GM10847 (cell line): ENCODE data around the gene TJP1.

Experiments used
- POLR2A ChIP-seq: IDR thresholded peaks from 2 replicates; pipeline ENCODE4 v1.6.1; 2011; ENCODE audit not compliant: insufficient read length; ENCODE audit errors: extremely low read depth

The TJP1 gene

GRCh38 chr15:29675791-29676301, 146.4 kb downstream of the TJP1 start:
- no peak for TF ChIP-seq POLR2A

DNA sequence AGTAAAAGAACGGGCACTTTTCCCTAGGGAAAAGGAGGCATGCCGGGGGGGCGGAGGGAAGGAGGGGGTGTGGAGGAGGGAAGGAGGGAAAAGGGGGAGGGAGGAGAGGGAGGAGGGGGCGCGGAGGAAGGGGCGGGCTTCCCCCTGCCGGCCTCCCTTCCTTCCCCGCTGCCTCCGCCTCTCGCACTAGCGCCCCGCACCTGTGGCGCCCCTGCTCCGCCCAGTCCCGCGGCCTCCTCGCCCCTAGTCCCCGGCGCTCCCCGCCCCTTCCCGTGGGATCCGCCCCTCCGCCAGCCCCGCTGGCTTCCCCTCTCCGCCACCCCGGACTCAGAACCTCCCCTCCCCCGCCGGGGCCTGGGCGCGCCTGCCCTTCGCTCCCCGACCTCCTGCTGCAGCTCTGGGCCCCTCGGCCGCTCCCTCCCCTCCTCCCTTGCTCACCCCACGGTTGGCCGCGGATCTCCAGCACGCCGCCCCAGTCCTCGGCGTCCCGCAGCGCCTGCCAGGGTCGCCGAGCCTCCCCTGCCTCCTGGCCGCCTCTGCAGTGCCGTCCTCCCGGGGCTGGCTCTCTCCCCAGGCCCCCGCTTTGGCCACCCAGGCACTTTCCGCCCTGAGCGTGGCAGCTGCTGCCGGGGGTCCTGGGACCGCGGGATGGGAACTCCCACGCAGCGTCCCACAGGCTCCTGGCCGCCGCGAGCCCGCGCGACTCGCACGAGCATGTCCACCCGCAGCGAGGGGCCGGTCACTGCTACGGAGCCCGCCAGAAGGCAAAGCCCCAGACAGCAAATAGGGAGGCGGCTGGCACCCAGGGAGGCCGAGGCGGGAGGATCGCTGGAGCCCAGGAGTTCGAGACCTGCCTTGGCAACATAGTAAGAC, 147.4 kb downstream of the TJP1 start:
- no peak for TF ChIP-seq POLR2A

- no peak for TF ChIP-seq POLR2A
These were observed 149.1 kb downstream of the TJP1 start for GRCh38 chr15:29672923-29673809.

DNA sequence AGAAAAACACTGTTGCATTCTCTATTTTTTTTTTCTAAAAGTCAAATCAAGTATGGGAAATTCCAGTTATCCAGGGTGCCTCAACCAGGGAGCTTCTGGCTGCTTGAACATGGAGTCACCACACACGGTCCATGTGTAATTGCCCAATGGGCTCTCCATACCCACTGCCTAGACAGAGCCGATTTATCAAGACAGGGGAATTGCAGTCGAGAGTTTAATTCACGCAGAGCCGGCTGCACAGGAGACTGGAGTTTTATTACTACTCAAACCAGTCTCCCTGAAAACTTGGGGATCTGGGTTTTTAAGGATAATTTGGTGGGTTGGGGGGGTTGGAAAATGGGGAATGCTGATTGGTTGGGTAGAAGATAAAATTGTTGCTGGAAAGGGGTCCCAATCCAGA, 149.8 kb downstream of the TJP1 start:
- no peak for TF ChIP-seq POLR2A

DNA sequence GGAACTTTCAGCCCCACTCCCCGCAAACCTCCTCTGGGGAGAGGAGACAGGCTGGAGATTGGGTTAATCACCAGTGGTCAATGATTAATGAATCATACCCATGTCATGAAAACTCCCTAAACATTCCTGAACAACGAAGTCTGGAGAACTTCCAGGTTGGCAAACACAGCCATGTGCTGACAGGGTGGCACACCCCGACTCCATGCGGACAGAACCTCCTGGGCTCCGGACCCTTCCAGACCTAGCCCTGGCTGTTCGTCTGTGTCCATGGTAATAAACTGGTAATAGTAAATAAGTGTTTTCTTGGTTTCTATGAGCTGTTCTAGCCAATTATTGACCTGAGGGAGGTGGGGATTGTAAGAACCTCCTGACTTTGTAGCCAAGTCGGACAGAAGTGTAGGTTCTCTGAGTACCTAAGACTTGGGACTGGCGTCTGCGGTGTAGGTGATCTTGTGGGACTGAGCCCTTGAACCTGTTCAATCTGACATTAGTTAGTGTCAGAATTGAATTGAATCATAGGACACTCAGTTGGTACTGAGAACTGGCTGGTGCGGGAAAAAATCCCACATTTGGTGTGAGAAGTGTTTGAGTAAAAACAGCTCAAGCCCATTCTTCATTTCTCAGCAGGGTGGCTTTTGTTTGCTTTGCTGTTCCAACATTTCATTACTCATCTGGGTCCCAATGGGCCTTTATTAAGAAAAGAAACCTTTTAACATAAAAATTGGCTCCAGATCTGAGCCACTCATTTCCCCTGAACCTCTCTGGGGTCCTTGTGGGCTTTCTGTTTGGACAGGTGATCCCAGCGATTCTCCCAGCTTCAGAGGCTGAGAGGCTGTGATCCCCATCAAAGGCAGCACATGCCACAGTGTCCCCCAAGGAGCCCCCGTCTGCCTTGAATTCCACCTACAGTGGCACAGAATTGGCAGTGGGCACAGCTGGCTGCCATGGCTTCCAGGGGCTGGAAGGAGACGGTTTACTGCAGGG, 151.0 kb downstream of the TJP1 start:
- TF ChIP-seq POLR2A: no peak

DNA sequence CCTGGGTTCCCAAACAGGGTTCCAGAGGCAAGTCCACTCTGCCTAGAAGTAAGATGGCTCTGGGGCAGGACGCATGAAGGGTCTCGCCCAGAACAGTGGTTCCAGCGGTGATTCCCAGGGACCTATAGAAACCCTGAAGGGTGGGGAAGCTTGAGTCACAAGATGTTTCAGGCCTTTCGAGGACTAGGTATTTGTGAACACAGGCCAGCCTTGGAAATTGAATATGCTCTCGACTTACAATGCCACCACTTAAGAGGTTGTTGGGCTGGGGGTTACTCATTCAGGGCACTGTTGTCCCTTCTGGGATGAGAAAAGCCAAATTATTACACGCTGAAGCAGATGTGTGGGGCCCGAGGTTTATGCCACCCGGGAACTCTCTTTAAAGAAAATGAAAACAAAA, 152.0 kb downstream of the TJP1 start:
- TF ChIP-seq POLR2A: no peak

DNA sequence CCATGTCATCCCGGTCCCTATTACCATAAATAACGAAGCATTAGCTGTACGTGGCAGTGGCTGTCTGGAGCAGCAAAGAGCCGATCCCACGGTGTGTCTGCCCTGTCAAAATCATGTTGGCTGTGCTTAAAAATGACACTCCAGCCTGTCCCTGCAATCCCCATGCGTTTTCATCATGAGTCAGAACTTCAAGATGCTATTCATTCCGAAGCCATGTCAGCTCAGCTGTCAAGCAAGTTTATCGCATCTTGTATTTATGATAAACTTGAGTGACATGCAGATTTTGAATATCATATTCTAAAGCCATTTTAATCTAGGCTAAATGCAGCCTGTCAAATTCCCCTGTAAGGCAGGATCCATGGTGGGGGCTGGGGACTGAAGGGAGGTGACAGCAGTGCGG, 152.4 kb downstream of the TJP1 start:
- TF ChIP-seq POLR2A: no peak

GRCh38 chr15:29668120-29668602, 154.1 kb downstream of the TJP1 start:
- TF ChIP-seq POLR2A: no peak

GRCh38 chr15:29666241-29666640, 156.0 kb downstream of the TJP1 start:
- no peak for TF ChIP-seq POLR2A

- TF ChIP-seq POLR2A: no peak
These were observed 156.7 kb downstream of the TJP1 start for GRCh38 chr15:29665444-29666003.

DNA sequence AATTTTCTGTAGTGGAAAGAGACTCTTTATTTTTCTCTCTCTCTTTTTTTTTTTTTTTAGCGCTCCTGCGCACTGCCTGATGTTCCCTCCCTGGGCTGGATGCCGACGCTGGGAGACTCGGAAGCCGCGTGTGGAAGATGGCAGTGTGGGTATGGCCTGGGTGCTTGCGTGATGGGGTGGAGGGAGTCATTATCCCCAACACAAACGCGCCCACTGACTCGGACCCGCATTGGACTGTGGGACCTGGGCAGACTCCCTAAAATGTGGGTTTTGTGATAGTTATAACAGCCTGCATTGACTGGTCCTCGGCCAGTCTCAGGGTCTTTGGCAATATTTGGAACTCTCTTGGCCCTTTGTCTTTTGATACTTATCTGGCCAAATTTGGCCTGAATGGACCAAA, 157.9 kb downstream of the TJP1 start:
- TF ChIP-seq POLR2A: no peak

DNA sequence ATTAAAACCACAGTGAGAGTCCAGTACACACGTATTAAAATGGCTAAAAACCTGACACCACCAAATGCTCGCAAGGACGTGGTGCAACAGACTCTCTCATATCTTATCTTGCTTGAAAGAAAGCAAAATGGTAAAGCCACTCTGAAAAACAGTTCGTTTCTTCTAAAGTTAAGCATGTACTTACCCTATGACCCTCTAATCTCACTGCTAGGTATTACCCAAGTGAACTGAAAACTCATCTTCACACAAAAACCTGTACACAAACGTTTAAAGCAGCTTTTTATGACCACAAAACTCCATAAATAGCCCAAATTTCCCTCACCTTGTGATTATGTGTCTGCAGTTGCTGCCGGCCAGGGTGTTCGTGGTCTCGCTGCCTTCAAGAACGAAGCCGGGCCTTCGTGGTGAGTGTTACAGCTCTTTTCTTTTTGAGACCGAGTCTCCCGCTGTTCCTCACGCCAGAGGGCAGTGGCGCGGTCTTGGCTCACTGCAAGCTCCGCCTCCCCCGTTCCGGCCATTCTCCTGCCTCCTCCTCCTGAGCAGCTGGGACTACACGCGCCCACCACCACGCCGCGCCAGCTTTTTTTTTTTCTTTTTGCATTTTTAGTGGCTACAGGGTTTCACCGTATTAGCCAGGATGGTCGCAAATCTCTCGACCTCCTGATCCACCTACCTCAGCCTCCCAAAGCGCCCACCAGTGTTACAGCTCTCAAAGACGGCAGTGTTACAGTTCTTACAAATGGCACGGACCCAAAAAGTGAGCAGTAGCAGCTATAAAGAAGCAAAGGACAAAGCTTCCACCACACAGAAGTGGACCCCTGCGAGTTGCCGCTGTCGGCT, 165.4 kb downstream of the TJP1 start:
- TF ChIP-seq POLR2A: no peak

GRCh38 chr15:29652595-29652994, 169.7 kb downstream of the TJP1 start:
- TF ChIP-seq POLR2A: no peak
